Stimulated activated memory B cell treated with anti-CD40 and anti-IgM and Interleukin-4, amounts not matched to agents 10 μg/mL and 1 μg/mL and 100 μg/mL, for 72 hours (primary cell): Measurements from ENCODE around the gene MRPS24.

ENCODE experiments used
- ATAC-seq: fragments of 150-1000 bp; cut with Tn5 transposase; 2 replicates; pipeline ENCODE4 v1.10.0; 2021
- H3K27ac Mint-ChIP-seq: one replicate; pipeline ENCODE4 v1.8.0; 2022; ENCODE audit warnings: mild to moderate bottlenecking, mixed read lengths
- H3K27me3 Mint-ChIP-seq: one replicate; pipeline ENCODE4 v1.8.0; 2022; ENCODE audit warnings: mixed read lengths
- H3K36me3 Mint-ChIP-seq: one replicate; pipeline ENCODE4 v1.8.0; 2022; ENCODE audit warnings: mixed read lengths
- H3K4me1 Mint-ChIP-seq: one replicate; pipeline ENCODE4 v1.8.0; 2022; ENCODE audit warnings: mixed read lengths
- H3K4me3 Mint-ChIP-seq: one replicate; pipeline ENCODE4 v1.8.0; 2022; ENCODE audit warnings: mild to moderate bottlenecking, moderate library complexity, mixed read lengths
- H3K9me3 Mint-ChIP-seq: one replicate; pipeline ENCODE4 v1.8.0; 2022; ENCODE audit warnings: mixed read lengths

The MRPS24 gene

DNA sequence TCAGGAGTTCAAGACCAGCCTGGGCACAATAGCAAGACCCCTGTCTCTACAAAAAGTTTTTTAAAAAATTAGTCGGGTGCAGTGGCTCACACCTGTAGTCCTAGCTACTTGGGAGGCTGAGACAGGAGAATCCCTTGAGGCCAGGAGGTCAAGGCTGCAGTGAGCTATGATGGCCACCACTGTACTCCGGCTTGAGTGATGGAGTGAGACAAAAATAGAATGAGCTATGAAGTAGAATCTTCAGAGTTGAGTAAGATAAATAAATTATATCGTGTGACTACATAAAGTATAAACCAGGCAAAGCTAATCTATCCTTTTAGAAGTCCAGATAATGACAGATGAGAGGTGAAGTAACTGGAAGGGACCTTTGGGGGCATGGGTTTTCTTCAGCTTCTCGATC, 15.3 kb upstream of the MRPS24 start:
- H3K4me3 Mint-ChIP-seq: no peak overlapping the region
- H3K36me3 Mint-ChIP-seq: peaks cover 39% of the 10 kb centered on the region
- no peak overlapping the region for H3K27ac Mint-ChIP-seq
- H3K9me3 Mint-ChIP-seq: no peaks in the 10 kb centered on the region
- peaks cover 3% of the 10 kb centered on the region for H3K4me1 Mint-ChIP-seq
- ATAC-seq: no peak
- no peaks in the 10 kb centered on the region for H3K27me3 Mint-ChIP-seq

DNA sequence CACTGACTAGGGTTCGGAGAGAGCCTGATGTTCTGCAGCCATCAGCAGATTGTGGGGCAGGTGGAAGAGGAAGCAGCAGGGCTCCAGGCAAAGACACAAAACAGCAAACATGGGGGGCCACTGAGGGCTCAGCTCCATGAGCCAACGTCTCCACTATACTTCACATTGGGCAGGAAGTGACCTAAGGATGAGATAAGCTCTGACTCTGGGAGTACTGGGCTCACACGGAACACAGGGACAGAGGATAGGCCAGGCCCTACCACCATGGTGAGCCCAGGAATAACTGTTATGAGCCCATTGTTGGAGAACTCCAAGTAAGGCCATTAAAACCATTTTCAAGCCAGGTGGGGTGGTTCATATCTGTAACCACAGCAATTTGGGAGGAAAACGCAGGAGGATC, 14.9 kb upstream of the MRPS24 start:
- no peak for ATAC-seq
- Mint-ChIP-seq H3K4me1 (no peaks in the 10 kb centered on the region), H3K27ac (no peak overlapping the region), H3K9me3 (no peaks in the 10 kb centered on the region), H3K36me3 (peaks cover 42% of the 10 kb centered on the region), H3K4me3 (no peak overlapping the region), H3K27me3 (no peaks in the 10 kb centered on the region)

DNA sequence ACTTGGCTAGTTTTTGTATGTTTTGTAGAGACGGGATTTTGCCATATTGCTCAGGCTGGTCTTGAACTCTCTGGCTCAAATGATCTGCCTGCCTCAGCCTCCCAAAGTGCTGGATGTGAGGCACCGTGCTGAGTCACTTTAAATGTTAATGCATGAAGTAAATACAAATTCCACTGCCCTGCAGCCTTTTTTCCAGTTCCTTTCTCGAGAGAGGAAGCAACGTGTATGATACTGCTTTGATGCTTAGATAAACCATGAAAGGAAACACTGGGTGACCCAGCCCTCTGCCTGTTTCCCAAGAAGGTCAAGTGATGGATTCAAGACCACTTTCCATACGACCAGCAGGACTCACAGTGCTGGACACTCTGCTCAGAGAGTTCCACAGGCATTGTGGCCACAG, 11.3 kb upstream of the MRPS24 start:
- Mint-ChIP-seq H3K27ac (no peak overlapping the region), H3K9me3 (no peaks in the 10 kb centered on the region), H3K36me3 (peaks cover 78% of the 10 kb centered on the region), H3K4me3 (no peak overlapping the region), H3K4me1 (peaks cover 26% of the 10 kb centered on the region), H3K27me3 (no peaks in the 10 kb centered on the region)
- ATAC-seq: no peak

DNA sequence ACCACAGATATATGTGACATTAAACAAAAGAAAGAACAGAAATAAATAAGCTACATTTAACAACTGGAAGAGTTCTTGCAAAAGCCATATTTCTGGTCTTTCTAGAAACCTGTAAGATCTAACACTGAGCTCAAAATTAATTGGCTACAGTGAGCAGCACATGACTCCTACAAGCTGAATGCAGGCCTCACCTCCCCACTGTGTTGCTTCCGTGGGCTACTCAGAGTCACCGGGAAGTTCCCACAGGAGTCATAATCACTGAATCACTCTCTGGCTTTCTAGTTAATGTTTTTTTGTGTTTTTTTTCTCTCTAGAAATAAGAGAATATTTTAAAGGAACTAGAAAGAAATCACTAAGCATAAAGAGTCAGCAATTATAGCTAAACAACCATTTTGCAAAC, 10.2 kb upstream of the MRPS24 start:
- Mint-ChIP-seq H3K4me3 (no peak overlapping the region), H3K9me3 (no peaks in the 10 kb centered on the region), H3K4me1 (peaks cover 33% of the 10 kb centered on the region), H3K27ac (no peak overlapping the region), H3K27me3 (no peaks in the 10 kb centered on the region), H3K36me3 (peaks cover 83% of the 10 kb centered on the region)
- no peak for ATAC-seq

DNA sequence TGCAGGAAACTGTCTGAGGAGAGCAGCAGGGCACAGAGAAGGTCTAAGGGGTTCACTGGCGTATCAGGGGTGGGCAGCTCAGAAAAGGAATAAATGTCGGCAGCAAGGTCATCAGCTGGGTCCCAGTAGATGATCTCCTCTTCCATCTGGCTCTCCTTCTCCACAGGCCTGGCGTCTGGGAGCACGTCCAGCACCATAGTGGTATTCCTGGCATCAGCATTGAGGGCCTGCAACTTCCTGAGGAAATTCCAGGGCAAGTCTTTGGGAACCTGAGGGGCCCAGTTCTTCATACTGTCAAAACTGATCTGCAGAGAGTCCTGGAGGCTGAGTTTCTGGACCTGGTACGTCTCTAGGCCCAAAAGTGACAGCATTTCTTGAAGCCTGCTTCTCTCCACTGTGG, 9.6 kb upstream of the MRPS24 start:
- no peak overlapping the region for H3K27ac Mint-ChIP-seq
- no peaks in the 10 kb centered on the region for H3K9me3 Mint-ChIP-seq
- H3K27me3 Mint-ChIP-seq: no peaks in the 10 kb centered on the region
- ATAC-seq: no peak
- peaks cover 33% of the 10 kb centered on the region for H3K4me1 Mint-ChIP-seq
- no peak overlapping the region for H3K4me3 Mint-ChIP-seq
- H3K36me3 Mint-ChIP-seq: peaks cover 77% of the 10 kb centered on the region

DNA sequence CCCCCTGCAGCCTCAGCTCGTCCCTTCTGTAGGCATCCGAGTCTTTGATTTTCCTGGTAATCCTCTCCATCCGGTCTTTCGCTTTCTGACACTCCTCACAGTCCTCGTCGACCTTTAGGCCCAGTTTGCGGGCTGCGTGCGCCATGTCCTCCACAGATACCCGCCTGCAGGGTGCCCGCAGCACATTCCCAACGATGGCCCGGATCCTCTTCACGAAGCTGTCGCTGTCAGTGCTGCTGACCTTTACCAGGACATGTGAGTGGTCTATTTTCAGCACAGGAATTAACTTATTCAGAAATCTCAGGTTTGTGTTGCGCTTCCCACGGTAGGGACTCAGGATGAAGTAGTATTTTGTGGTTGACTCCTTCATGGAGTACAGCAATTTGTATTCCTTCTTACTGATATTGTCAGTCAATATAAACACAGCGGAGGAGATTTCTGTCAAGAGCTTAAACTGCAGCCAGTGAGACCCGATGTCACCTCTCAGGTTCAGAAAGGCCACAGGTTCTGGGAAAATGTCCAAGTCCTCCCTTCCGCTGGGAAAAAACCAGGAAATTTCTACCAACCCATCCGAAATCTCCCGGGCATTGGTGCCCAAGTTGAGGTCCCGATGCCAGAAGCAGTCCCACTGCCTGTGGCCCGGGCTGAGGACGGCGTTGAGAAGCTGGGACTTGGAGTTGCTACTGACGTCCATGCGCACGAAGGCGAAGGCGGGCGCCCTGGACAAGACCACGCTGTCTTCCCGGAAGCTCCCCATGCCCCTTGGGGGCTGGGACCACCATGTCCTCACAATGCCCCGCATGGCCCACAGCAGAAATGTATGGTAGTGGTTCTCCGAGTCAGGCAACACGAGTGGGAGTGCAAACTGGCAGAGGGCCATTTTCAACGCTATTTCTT, 8.9 kb upstream of the MRPS24 start:
- no peak overlapping the region for H3K4me3 Mint-ChIP-seq
- no peak for ATAC-seq
- no peaks in the 10 kb centered on the region for H3K27me3 Mint-ChIP-seq
- peaks cover 71% of the 10 kb centered on the region for H3K36me3 Mint-ChIP-seq
- peak overlapping the region; percentile 82 for H3K27ac Mint-ChIP-seq
- H3K4me1 Mint-ChIP-seq: peaks cover 33% of the 10 kb centered on the region
- H3K9me3 Mint-ChIP-seq: no peaks in the 10 kb centered on the region

DNA sequence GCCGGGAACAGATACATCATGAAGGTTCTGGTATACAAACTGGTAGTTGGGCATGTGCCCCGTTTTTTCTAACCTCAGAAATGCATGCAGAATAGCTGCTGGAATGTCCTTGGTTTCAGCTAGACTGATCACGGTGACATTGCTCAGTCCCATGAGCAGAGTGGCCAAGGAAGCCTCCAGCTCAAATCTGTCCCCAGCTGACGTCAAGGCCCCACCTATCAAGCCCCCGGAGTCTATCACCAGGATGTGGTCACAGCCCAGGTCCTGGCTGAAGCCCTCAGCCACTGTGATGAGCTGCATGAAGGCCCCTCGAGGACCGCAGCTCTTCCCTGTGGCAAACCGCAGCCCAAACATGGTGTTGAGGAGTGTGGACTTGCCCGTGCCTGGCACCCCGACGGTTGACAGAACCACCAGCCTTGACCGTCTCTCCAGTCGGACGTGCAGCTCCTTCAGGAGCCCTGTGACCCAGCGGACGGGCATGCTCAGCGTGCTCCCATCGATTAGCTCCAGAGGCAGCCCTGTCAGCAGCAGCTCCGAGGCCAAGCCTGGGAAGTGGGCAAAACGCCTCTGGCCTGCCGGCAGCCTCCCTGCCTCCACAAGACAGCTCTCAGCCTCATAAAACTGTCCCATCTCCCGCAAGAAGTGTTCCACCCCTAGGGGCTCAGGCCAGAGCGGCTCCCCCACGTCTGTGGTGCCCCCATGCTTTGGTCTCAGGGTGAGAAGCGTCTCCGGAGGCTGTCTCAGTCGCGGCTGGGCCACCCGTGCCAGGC, 7.8 kb upstream of the MRPS24 start:
- Mint-ChIP-seq H3K36me3 (peaks cover 71% of the 10 kb centered on the region), H3K27me3 (no peaks in the 10 kb centered on the region), H3K4me3 (no peak overlapping the region), H3K9me3 (no peaks in the 10 kb centered on the region), H3K27ac (peak overlapping the region; percentile 82), H3K4me1 (peaks cover 33% of the 10 kb centered on the region)
- peak; percentile 62 for ATAC-seq

DNA sequence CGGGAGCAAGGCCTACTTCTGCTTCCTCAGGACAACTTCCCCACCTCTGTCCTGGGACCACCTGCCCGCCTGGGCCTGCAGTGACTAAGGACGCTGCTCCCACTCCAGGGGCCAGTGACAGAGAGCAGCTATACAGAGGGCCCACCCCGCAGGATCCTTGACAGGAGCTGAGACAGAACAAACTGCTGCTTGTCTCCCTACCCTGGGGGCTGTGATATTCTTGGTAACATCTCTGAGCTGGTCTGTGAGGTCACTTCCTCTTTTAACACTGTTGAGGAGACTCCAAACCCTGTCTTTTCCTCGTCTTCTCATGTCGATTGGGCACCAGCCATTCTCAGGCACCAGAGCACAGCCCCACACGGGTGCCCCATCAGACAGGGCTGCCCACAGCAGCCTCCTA, 6.9 kb upstream of the MRPS24 start:
- Mint-ChIP-seq H3K36me3 (peaks cover 63% of the 10 kb centered on the region), H3K9me3 (no peaks in the 10 kb centered on the region), H3K4me3 (no peak overlapping the region), H3K4me1 (peaks cover 33% of the 10 kb centered on the region), H3K27me3 (no peaks in the 10 kb centered on the region), H3K27ac (peak overlapping the region; percentile 82)
- peak; percentile 70 for ATAC-seq

DNA sequence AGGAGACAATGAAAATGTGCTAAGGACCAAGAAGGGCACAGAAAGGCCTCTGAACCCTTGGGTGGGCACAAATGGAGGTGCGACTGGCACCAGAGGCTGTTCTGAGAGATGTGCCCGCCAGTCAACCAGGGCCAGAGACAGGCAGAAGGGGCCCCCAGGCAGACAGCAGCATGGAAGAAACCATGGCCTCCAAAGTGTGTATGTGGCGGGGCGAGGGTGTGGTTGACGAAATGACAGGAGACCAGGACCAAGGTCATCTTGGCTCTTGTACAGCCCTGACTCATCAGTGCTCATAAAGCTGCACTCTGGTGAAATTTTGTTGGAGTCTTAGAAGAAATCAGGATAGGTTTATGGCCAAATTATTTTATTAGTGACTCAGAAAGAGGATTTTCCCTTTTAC, 4.0 kb upstream of the MRPS24 start:
- no peak overlapping the region for H3K27ac Mint-ChIP-seq
- peaks cover 52% of the 10 kb centered on the region for H3K4me1 Mint-ChIP-seq
- H3K9me3 Mint-ChIP-seq: no peaks in the 10 kb centered on the region
- ATAC-seq: no peak
- H3K36me3 Mint-ChIP-seq: peaks cover 36% of the 10 kb centered on the region
- H3K4me3 Mint-ChIP-seq: no peak overlapping the region
- no peaks in the 10 kb centered on the region for H3K27me3 Mint-ChIP-seq

DNA sequence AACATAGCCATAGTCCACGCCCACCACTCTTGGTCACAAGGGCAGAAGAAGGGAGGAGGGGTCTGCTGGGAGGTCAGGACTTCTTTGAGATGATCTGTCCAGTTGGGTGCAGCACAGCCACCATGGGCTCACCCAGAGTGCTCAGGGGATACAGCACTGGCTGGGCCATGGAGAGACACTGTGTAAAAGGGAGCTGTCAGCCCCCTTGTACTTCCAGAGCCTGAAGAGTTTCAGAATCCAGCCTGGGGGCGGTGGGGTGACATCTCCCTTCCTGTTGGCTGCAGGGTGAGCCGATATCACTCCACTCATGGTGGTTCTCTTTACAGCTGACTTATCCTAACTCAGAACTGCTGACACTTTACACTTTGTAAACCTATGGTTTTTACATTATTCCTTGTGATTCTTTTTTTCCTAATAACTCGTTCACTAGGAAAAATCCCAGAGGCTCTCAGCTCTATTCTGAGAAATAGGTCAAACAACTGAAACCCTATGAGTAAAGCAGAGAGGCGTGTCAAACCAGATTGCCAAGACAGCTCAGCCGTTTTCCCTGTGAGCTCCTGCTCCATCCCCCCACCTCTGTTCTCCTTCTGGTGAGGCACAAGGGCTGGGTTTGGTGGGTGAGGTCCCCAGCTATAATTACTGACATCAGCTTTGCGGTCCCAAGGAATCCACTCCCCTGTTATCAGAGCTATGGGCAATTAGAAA, 3.2 kb upstream of the MRPS24 start:
- Mint-ChIP-seq H3K27ac (no peak overlapping the region), H3K4me1 (peaks cover 49% of the 10 kb centered on the region), H3K4me3 (no peak overlapping the region), H3K27me3 (no peaks in the 10 kb centered on the region), H3K36me3 (peaks cover 28% of the 10 kb centered on the region), H3K9me3 (no peaks in the 10 kb centered on the region)
- no peak for ATAC-seq

DNA sequence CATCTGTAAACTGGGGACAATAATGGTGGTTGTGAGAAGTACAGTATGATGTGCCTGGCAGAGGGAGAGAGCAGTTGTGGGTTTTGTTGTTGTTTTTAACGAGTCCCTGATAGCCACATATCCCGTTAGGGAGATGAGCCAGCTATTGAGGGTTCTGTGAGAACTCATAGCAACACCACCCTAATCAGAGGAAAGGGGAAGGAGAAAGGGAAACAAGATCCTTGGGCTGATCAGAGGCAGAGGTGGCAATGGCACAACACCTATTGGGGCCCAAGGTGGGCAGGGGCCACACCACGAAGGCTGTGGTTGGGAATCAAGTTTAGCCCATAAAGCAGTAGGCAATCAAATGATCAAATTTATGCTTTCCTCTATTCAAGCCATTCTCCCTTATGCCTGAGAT, 1.7 kb upstream of the MRPS24 start:
- H3K36me3 Mint-ChIP-seq: peaks cover 27% of the 10 kb centered on the region
- H3K4me1 Mint-ChIP-seq: peaks cover 34% of the 10 kb centered on the region
- no peaks in the 10 kb centered on the region for H3K27me3 Mint-ChIP-seq
- no peak overlapping the region for H3K4me3 Mint-ChIP-seq
- H3K9me3 Mint-ChIP-seq: no peaks in the 10 kb centered on the region
- ATAC-seq: no peak
- H3K27ac Mint-ChIP-seq: no peak overlapping the region

DNA sequence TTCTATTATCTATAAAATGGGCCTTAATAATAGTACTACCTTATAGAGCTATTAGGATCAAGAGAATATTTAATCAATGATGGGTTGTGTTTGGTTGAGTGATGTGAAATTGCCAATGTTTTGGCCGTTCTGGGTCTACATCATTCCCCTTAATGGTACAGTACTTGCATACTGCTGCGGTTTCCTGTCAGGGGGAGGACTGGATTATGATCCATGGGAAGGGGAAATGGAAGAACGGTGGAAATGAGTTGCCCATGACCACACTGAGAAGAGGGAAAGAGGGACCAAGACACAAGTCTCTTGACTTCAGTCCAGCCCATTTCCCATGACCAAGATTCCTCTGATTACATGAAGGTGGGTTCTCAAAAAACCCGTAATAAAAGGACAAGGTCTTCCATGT, 999 bp upstream of the MRPS24 start:
- no peak for ATAC-seq
- Mint-ChIP-seq H3K9me3 (no peaks in the 10 kb centered on the region), H3K4me1 (peaks cover 27% of the 10 kb centered on the region), H3K36me3 (peaks cover 28% of the 10 kb centered on the region), H3K27me3 (no peaks in the 10 kb centered on the region), H3K4me3 (peak overlapping the region; percentile 86), H3K27ac (peak overlapping the region; percentile 74)

DNA sequence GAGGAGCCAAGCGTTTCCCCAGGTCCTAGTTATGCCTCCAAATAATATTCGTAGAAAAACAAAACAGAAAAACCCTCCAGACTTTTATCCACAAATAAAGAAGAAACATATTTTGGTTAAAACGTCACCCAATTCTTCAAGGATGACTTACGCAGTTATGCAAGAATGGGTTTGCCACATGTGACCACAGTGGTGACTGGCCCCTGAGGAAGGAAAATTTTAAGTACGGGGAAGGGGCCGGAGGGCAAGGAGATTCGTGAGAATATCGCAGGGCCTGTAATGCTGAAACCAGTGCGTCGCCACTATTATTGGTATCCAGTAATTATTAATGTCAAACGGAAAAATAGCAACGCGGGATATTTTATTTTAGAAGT, 537 bp upstream of the MRPS24 start:
- peak overlapping the region; percentile 74 for H3K27ac Mint-ChIP-seq
- no peaks in the 10 kb centered on the region for H3K27me3 Mint-ChIP-seq
- peak; percentile 37 for ATAC-seq
- peaks cover 23% of the 10 kb centered on the region for H3K4me1 Mint-ChIP-seq
- peak overlapping the region; percentile 86 for H3K4me3 Mint-ChIP-seq
- peaks cover 28% of the 10 kb centered on the region for H3K36me3 Mint-ChIP-seq
- no peaks in the 10 kb centered on the region for H3K9me3 Mint-ChIP-seq

DNA sequence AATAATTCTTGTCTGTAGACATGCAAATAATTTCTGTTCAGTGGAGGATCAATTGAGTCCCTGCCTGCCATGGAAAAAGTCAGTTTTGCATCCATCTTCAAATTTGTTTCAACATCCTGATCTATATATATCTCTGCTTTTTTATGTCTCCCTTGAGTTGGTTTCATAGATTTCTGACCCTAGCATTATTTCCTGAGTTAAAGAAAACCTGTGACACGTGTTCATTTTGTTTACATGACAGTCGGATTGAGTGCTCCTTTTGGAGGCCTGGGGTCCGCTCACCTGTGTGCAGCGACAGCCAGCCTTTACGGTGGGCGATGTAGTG, 674 bp downstream of the MRPS24 start:
- Mint-ChIP-seq H3K36me3 (peaks cover 26% of the 10 kb centered on the region), H3K9me3 (no peaks in the 10 kb centered on the region), H3K27ac (peak overlapping the region; percentile 74), H3K27me3 (no peaks in the 10 kb centered on the region), H3K4me3 (peak overlapping the region; percentile 86), H3K4me1 (peaks cover 23% of the 10 kb centered on the region)
- ATAC-seq: peak; percentile 1

DNA sequence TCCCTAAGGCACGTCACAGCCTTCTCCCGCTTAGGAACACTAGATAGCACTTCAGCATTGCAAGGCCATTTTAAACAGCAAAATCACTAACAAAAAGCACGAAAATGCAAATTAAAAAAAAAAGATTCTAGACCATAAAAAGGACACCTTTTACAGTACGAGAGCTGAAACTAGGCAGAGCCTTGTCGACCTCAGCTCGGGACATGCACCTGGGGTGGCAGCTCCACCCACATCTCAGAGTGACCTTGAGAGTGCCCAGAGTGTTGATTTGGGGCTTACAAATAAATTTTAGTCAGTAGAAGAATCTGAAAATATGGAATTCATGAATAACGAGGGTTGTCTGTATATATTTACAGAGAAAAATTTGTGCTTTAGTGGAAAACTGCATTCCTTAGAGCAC, 1.1 kb downstream of the MRPS24 start:
- H3K27me3 Mint-ChIP-seq: no peaks in the 10 kb centered on the region
- H3K9me3 Mint-ChIP-seq: no peaks in the 10 kb centered on the region
- H3K36me3 Mint-ChIP-seq: peaks cover 26% of the 10 kb centered on the region
- H3K4me3 Mint-ChIP-seq: peak overlapping the region; percentile 58
- peaks cover 23% of the 10 kb centered on the region for H3K4me1 Mint-ChIP-seq
- peak overlapping the region; percentile 74 for H3K27ac Mint-ChIP-seq
- ATAC-seq: no peak
